HG03520 (cell line): ENCODE measurements around the gene MSL2.
"Not testable (repeated sequence)": the region's sequence is repeated elsewhere in the genome, so short reads cannot be mapped to it uniquely, and the experiment has no call there.

ENCODE experiments used
- ATAC-seq: cut with Tn5 transposase; IDR thresholded peaks from one replicate; pipeline ENCODE4 v1.9.1; 2021; ENCODE audit warnings: mild to moderate bottlenecking, moderate library complexity; ENCODE audit not compliant: unreplicated experiment

Gene MSL2

GRCh38 chr3:136193278-136194054 is 2.7 kb downstream of the MSL2 start:
- no peak for ATAC-seq

GRCh38 chr3:136192831-136193230 is 3.3 kb downstream of the MSL2 start:
- ATAC-seq, result no peak

GRCh38 chr3:136192195-136192594 is 3.9 kb downstream of the MSL2 start:
- ATAC-seq, result not testable (repeated sequence)

- no peak for ATAC-seq
Observed at GRCh38 chr3:136189859-136190617, 6.1 kb downstream of the MSL2 start.

- ATAC-seq, result no peak
Observed at GRCh38 chr3:136189043-136189442, 7.1 kb downstream of the MSL2 start.

GRCh38 chr3:136187868-136188267 is 8.3 kb downstream of the MSL2 start:
- ATAC-seq, result no peak

- ATAC-seq, result no peak
Observed at GRCh38 chr3:136186846-136187245, 9.3 kb downstream of the MSL2 start.

- ATAC-seq, result no peak
Observed at GRCh38 chr3:136186344-136186743, 9.8 kb downstream of the MSL2 start.

GRCh38 chr3:136184703-136185102 is 11.4 kb downstream of the MSL2 start:
- no peak for ATAC-seq

- ATAC-seq, result no peak
Observed at GRCh38 chr3:136181741-136182140, 14.4 kb downstream of the MSL2 start.

- ATAC-seq, result no peak
Observed at GRCh38 chr3:136177876-136178275, 18.3 kb downstream of the MSL2 start.

- ATAC-seq, result no peak
Observed at GRCh38 chr3:136173939-136174490, 22.1 kb downstream of the MSL2 start.

- ATAC-seq, result no peak
Observed at GRCh38 chr3:136171097-136171542, 25.0 kb downstream of the MSL2 start.

- not testable (repeated sequence) for ATAC-seq
Observed at GRCh38 chr3:136168236-136168635, 27.9 kb downstream of the MSL2 start.

GRCh38 chr3:136166507-136166906 is 29.6 kb downstream of the MSL2 start:
- no peak for ATAC-seq

- ATAC-seq, result not testable (repeated sequence)
Observed at GRCh38 chr3:136163607-136164006, 32.5 kb downstream of the MSL2 start.

- no peak for ATAC-seq
Observed at GRCh38 chr3:136162322-136162721, 33.8 kb downstream of the MSL2 start.

- no peak for ATAC-seq
Observed at GRCh38 chr3:136161516-136161915, 34.6 kb downstream of the MSL2 start.

- no peak for ATAC-seq
Observed at GRCh38 chr3:136152963-136153362, 43.2 kb downstream of the MSL2 start.

GRCh38 chr3:136152176-136152843 is 43.8 kb downstream of the MSL2 start:
- ATAC-seq, result no peak

- no peak for ATAC-seq
Observed at GRCh38 chr3:136151219-136151618, 44.9 kb downstream of the MSL2 start.
